ENCODE data around the gene VAT1. TPM values are rescaled to one million over a fixed set of nuclear protein-coding genes. Genes with fewer than 3 reads are reported as not detected.
"Not testable (repeated sequence)": the region's sequence is repeated elsewhere in the genome, so short reads cannot be mapped to it uniquely, and the experiment has no call there.

Gene VAT1
- total RNA-seq, 2 experiments from 2014 or later, result 32.6 to 34.7 TPM

GRCh38 chr17:42973323-42973722 is 48.9 kb downstream of the VAT1 start:
- CTCF ChIA-PET, H3K27ac Mint-ChIP-seq, H3K9me3 Mint-ChIP-seq: not testable (repeated sequence)

GRCh38 chr17:42971589-42971988 is 50.6 kb downstream of the VAT1 start:
- Mint-ChIP-seq H3K4me1 (ENCODE audit: low read depth) (no peaks in the 10 kb centered on the region), H3K27me3 (ENCODE audit: low read depth) (no peaks in the 10 kb centered on the region), H3K4me3 (no peak overlapping the region), H3K36me3 (ENCODE audit: low read depth) (no peaks in the 10 kb centered on the region), H3K27ac (no peak overlapping the region), H3K9me3 (no peaks in the 10 kb centered on the region)
- DNase-seq, result no peak
- intact Hi-C loops (cut with micrococcal nuclease), result no loop called here
- CTCF ChIA-PET, result no interaction called here

More at GRCh38 chr17:42973323-42973722, 48.9 kb downstream of the VAT1 start:
- H3K4me3 Mint-ChIP-seq; intact Hi-C loops (cut with micrococcal nuclease); DNase-seq; H3K27me3 Mint-ChIP-seq (ENCODE audit: low read depth); H3K36me3 Mint-ChIP-seq (ENCODE audit: low read depth); H3K4me1 Mint-ChIP-seq (ENCODE audit: low read depth): not testable (repeated sequence)

- Mint-ChIP-seq H3K4me1 (ENCODE audit: low read depth) (peaks cover 5% of the 10 kb centered on the region), H3K27me3 (ENCODE audit: low read depth) (no peaks in the 10 kb centered on the region), H3K4me3 (no peak overlapping the region), H3K27ac (no peak overlapping the region), H3K9me3 (no peaks in the 10 kb centered on the region), H3K36me3 (ENCODE audit: low read depth) (peaks cover 4% of the 10 kb centered on the region)
- CTCF ChIA-PET, result interaction anchor here (0.6 to 1.2 kb wide), 3 partner anchors 29 to 548 kb away, joined by 3 to 5 read pairs (median 4); partner anchors contain the start of gene RPL27
- intact Hi-C loops (cut with micrococcal nuclease), result no loop called here
- no peak for DNase-seq
Observed at GRCh38 chr17:42969001-42969581, 53.1 kb downstream of the VAT1 start.

GRCh38 chr17:42967925-42968324 is 54.3 kb downstream of the VAT1 start:
- intact Hi-C loops (cut with micrococcal nuclease), result no loop called here
- Mint-ChIP-seq H3K36me3 (ENCODE audit: low read depth) (peaks cover 8% of the 10 kb centered on the region), H3K4me3 (no peak overlapping the region), H3K27ac (no peak overlapping the region), H3K9me3 (no peaks in the 10 kb centered on the region), H3K27me3 (ENCODE audit: low read depth) (no peaks in the 10 kb centered on the region), H3K4me1 (ENCODE audit: low read depth) (peaks cover 14% of the 10 kb centered on the region)
- no peak for DNase-seq
- CTCF ChIA-PET, result interaction anchor here (1.2 kb wide), 1 partner anchor 30 kb away, joined by 5 read pairs; the partner anchor contains the start of gene RPL27

Other genes with a start within 250 kb of the VAT1 start
- gene VPS25, start 248.9 kb downstream of the VAT1 start, total RNA-seq, result 10 to 100 TPM; 57.5 to 58.2 TPM
- under 1 TPM; 0.17 to 0.41 TPM for gene WNK4, start 241.8 kb downstream of the VAT1 start, total RNA-seq
- gene COA3, start 223.7 kb downstream of the VAT1 start, total RNA-seq, result 10 to 100 TPM; 23.7 to 24.4 TPM
- not detected for gene CNTD1, start 223.5 kb downstream of the VAT1 start, total RNA-seq
- 10 to 100 TPM; 64.1 to 71.3 TPM for gene BECN1, start 198.1 kb downstream of the VAT1 start, total RNA-seq
- 10 to 100 TPM; 84.7 to 87.0 TPM for gene PSME3, start 189.0 kb downstream of the VAT1 start, total RNA-seq
- gene AOC2, start 177.8 kb downstream of the VAT1 start, total RNA-seq, result 1 to 10 TPM; 2.0 to 2.6 TPM
- gene AOC3, start 171.2 kb downstream of the VAT1 start, total RNA-seq, result 1 to 10 TPM; 1.4 to 2.6 TPM
- gene G6PC1, start 121.6 kb downstream of the VAT1 start, total RNA-seq, result not detected
- gene AARSD1, start 57.9 kb downstream of the VAT1 start, total RNA-seq, result 10 to 100 TPM; 48.4 to 49.3 TPM
- gene PTGES3L, start 42.3 kb downstream of the VAT1 start, total RNA-seq, result under 1 TPM; 0.33 to 0.57 TPM
- 1 to 10 TPM; 5.9 to 6.5 TPM for gene RUNDC1, start 41.8 kb downstream of the VAT1 start, total RNA-seq
- gene RPL27, start 24.0 kb downstream of the VAT1 start, total RNA-seq, result 1,000 to 10,000 TPM; 1,974 to 2,033 TPM
- 10 to 100 TPM; 43.9 to 50.5 TPM for gene IFI35, start 15.6 kb downstream of the VAT1 start, total RNA-seq
- gene RND2, start 2.8 kb upstream of the VAT1 start, total RNA-seq, result not detected
- 10 to 100 TPM; 77.4 to 80.6 TPM for gene BRCA1, start 103.0 kb upstream of the VAT1 start, total RNA-seq
- gene NBR1, start 148.8 kb upstream of the VAT1 start, total RNA-seq, result 10 to 100 TPM; 62.1 to 66.8 TPM
- gene TMEM106A, start 189.5 kb upstream of the VAT1 start, total RNA-seq, result 1 to 10 TPM; 5.8 to 7.1 TPM
- not detected for gene CCDC200, start 206.2 kb upstream of the VAT1 start, total RNA-seq
- 1,000 to 10,000 TPM; 6,253 to 7,820 TPM for gene RNU2-1, start 211.6 kb upstream of the VAT1 start, total RNA-seq